Kidney epithelial cell (primary cell): ENCODE data around the gene TBC1D16. TPM values are rescaled to one million over a fixed set of nuclear protein-coding genes. Genes with fewer than 3 reads are reported as not detected.

ENCODE experiments used
- DNase-seq: peaks from one replicate; pipeline ENCODE4 v3.0.0-alpha.2; 2010; ENCODE audit warnings: low read depth
- H3K27me3 ChIP-seq: 2 replicates; pipeline ENCODE4 v1.6.0; 2011; ENCODE audit warnings: low read length; ENCODE audit not compliant: control insufficient read depth, insufficient read depth
- H3K36me3 ChIP-seq: 2 replicates; pipeline ENCODE4 v1.5.1; 2011; ENCODE audit warnings: low read length; ENCODE audit not compliant: control insufficient read depth, insufficient read depth
- H3K4me3 ChIP-seq: 2 replicates; pipeline ENCODE4 v1.5.1; 2011; ENCODE audit warnings: low read depth, mild to moderate bottlenecking, control low read depth, low read length
- CTCF ChIP-seq: IDR thresholded peaks from 2 replicates; pipeline ENCODE4 v1.5.1; 2011; ENCODE audit warnings: mild to moderate bottlenecking, moderate library complexity, low read length, control low read depth, inconsistent platforms; ENCODE audit not compliant: insufficient read depth, poor library complexity, severe bottlenecking
- total RNA-seq: library from RNA; depleted of rRNA; stranded (reverse); fragments of >200 nt; gene quantifications from 2 replicates; pipeline ENCODE4 v1.2.3, GENCODE V29; 2015

TBC1D16 gene
- total RNA-seq, 1 donor from 2014 or later = 58.5 TPM

GRCh38 chr17:79922798-79923197, 112.9 kb downstream of the TBC1D16 start:
- no peak for TF ChIP-seq CTCF
- DNase-seq = no peak
- Histone ChIP-seq H3K4me3 (no peak overlapping the region), H3K27me3 (peaks cover 47% of the 10 kb centered on the region), H3K36me3 (no peaks in the 10 kb centered on the region)

GRCh38 chr17:79922116-79922601, 113.5 kb downstream of the TBC1D16 start:
- Histone ChIP-seq H3K36me3 (no peaks in the 10 kb centered on the region), H3K4me3 (no peak overlapping the region), H3K27me3 (peaks cover 46% of the 10 kb centered on the region)
- no peak for DNase-seq
- TF ChIP-seq CTCF = no peak

- DNase-seq = no peak
- no peak for TF ChIP-seq CTCF
- no peaks in the 10 kb centered on the region for H3K36me3 ChIP-seq
- peaks cover 46% of the 10 kb centered on the region for H3K27me3 ChIP-seq
- H3K4me3 ChIP-seq = no peak overlapping the region
Observed at GRCh38 chr17:79921411-79922115, 114.1 kb downstream of the TBC1D16 start.

- Histone ChIP-seq H3K27me3 (peaks cover 49% of the 10 kb centered on the region), H3K36me3 (no peaks in the 10 kb centered on the region)
- no peak for TF ChIP-seq CTCF
Observed at GRCh38 chr17:79920751-79921410, 114.8 kb downstream of the TBC1D16 start.

GRCh38 chr17:79919862-79920720, 115.6 kb downstream of the TBC1D16 start:
- H3K27me3 ChIP-seq = peaks cover 56% of the 10 kb centered on the region
- no peaks in the 10 kb centered on the region for H3K36me3 ChIP-seq
- no peak for DNase-seq
- H3K4me3 ChIP-seq = no peak overlapping the region
- no peak for TF ChIP-seq CTCF

More at GRCh38 chr17:79920751-79921410, 114.8 kb downstream of the TBC1D16 start:
- DNase-seq = no peak
- no peak overlapping the region for H3K4me3 ChIP-seq
